ENCODE data around the gene CMTM3.

CMTM3 gene

DNA sequence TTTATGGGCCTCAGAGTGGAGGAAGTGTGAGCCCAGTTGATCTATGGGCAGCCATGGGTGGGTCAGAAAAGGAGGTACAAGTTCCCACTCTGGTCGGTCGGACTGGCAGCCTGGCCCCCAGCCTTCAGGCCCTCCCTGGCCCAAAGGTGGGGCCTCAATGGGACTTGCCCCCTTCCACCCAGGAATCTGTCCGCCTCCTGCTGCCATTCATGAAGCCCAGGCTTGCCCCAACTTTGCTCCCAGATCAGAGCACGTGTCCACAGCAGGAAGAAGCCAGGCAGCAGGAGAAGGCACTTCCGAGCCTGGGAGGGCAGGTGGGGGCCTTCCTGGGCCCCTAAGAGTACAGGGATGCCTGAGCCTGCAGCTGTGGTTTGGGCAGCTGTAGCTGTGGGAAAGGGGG lies 3.0 kb upstream of the CMTM3 start:
- H3K4me3 ChIP-seq (ENCODE audit: low read depth, low read length) = no peak overlapping the region
- DNase-seq (ENCODE audit: low read depth) = no peak
- TF ChIP-seq CTCF (IDR thresholded peaks at IDR 0.05; ENCODE audit: insufficient read depth, low read depth, low read length, missing control alignments) = no peak

DNA sequence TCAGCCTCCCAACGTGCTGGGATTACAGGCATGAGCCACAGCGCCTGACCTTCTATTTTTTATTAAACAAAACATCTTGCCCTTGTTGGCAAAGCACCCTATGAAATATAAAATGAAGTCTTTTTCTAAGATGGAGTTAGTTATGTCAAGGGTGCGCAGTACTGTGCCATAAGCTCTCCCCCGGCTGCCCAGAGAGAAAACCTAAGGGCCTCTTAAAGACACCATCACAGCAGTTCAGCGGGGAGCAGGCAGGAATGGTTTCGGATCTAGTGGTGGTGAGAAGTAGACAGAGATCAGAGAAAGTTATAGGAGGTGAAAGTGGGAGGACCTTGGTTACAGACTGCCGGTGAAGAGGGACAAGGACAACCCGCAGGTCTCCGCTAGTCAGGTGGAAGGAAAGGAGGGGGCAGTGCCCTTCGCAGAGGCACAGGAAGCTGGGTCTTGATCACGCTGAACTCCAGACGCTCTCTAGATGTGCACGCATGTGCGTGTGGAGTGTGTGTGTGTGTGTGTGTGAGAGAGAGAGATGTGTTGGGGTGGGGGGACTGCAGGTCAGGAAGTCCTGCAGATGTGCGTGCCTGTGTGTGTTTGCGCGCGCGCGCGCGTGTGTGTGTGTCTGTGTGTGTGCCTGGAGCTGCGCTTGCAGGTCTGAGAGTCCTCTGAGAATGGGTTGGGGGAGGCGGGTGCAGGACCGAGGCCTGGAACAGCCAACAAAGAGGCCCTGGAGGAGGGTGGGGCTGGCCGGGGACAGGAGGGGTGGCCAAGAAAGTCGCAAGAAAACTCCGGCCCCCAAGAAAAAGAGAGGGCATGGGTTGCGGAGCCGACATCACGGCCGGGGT lies 748 bp upstream of the CMTM3 start:
- peak; percentile 69 for DNase-seq (ENCODE audit: low read depth)
- H3K4me3 ChIP-seq (ENCODE audit: low read depth, low read length) = peak overlapping the region; percentile 22
- TF ChIP-seq CTCF (IDR thresholded peaks at IDR 0.05; ENCODE audit: insufficient read depth, low read depth, low read length, missing control alignments) = no peak

- DNase-seq (ENCODE audit: low read depth) = peak; percentile 18
- H3K4me3 ChIP-seq (ENCODE audit: low read depth, low read length) = peak overlapping the region; percentile 52
- TF ChIP-seq CTCF (IDR thresholded peaks at IDR 0.05; ENCODE audit: insufficient read depth, low read depth, low read length, missing control alignments) = no peak
Measured at GRCh38 chr16:66605177-66605978, 874 bp downstream of the CMTM3 start.

GRCh38 chr16:66605979-66606751 lies 1.7 kb downstream of the CMTM3 start:
- TF ChIP-seq CTCF (IDR thresholded peaks at IDR 0.05; ENCODE audit: insufficient read depth, low read depth, low read length, missing control alignments) = no peak
- peak overlapping the region; percentile 52 for H3K4me3 ChIP-seq (ENCODE audit: low read depth, low read length)
- peak; percentile 84 for DNase-seq (ENCODE audit: low read depth)

DNA sequence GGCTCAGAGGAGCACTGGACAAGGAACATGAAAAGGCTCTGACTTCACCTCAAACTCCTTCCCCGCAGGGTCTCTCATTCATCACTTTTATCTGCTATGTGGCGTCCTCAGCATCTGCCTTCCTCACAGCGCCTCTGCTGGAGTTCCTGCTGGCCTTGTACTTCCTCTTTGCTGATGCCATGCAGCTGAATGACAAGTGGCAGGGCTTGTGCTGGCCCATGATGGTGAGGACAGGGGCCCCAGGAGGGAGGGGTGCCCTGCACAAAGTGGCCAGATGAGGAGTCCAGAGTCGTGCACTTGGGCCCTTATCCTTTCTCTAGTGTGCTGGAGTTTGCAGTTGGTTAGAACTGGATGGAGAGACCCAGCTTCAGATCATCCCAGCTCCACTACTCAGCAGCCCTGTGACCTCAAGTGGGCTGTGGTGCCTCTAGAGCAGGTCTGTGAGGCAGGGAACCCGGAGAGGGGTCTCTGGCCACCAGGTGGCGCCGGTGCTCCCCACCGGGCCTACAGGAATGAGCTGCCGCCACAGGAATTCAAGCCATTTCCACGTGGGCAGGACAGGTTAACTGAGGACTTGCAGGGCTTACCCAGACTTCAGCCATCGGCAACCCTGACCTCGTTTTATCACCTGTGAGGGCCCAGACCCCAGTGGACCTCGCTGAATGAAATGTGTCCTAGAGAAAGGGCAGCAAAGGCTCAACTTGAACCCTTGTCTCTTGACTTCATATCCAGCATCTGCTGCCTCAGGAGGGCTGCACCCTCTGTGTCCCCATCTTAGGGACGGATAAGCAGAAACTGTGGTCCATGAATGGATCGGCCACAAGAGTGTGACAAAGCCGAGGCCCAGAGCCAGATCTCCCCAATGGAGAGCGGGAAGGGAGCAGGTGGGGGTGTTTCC lies 4.0 kb downstream of the CMTM3 start:
- H3K4me3 ChIP-seq (ENCODE audit: low read depth, low read length) = no peak overlapping the region

More for the DNA sequence above, 4.0 kb downstream of the CMTM3 start:
- peak; percentile 91 for TF ChIP-seq CTCF (IDR thresholded peaks at IDR 0.05; ENCODE audit: insufficient read depth, low read depth, low read length, missing control alignments)
- DNase-seq (ENCODE audit: low read depth) = peak; percentile 78
